HUES48 (cell line): Measurements from ENCODE around the gene ANKRD55.
"Not testable (repeated sequence)": the region's sequence is repeated elsewhere in the genome, so short reads cannot be mapped to it uniquely, and the experiment has no call there.

ENCODE experiments used
- H3K27ac ChIP-seq: one replicate; pipeline ENCODE4 v1.7.0; 2013; ENCODE audit warnings: low read depth, low read length, inconsistent platforms
- H3K27me3 ChIP-seq: 2 replicates; pipeline ENCODE4 v1.6.1; 2013; ENCODE audit warnings: mild to moderate bottlenecking, low read length; ENCODE audit not compliant: control insufficient read depth, insufficient read depth
- H3K36me3 ChIP-seq: 2 replicates; pipeline ENCODE4 v1.6.1; 2013; ENCODE audit warnings: low read length; ENCODE audit not compliant: control insufficient read depth, insufficient read depth
- H3K4me1 ChIP-seq: 2 replicates; pipeline ENCODE4 v1.6.1; 2013; ENCODE audit warnings: mild to moderate bottlenecking, low read length; ENCODE audit not compliant: control insufficient read depth, insufficient read depth
- H3K4me3 ChIP-seq: 2 replicates; pipeline ENCODE4 v1.5.1; 2013; ENCODE audit warnings: mild to moderate bottlenecking, low read depth, low read length
- H3K9ac ChIP-seq: 2 replicates; pipeline ENCODE4 v1.6.1; 2013; ENCODE audit warnings: mild to moderate bottlenecking, low read depth, low read length, moderate library complexity
- H3K9me3 ChIP-seq: 2 replicates; pipeline ENCODE4 v1.6.1; 2013; ENCODE audit warnings: low read length; ENCODE audit not compliant: control insufficient read depth, insufficient read depth

Gene ANKRD55

GRCh38 chr5:56206126-56206910 lies 26.8 kb downstream of the ANKRD55 start:
- no peaks in the 10 kb centered on the region for H3K4me1 ChIP-seq

GRCh38 chr5:56203936-56204335 lies 29.2 kb downstream of the ANKRD55 start:
- not testable (repeated sequence) for H3K4me1 ChIP-seq, H3K9me3 ChIP-seq, H3K27ac ChIP-seq, H3K27me3 ChIP-seq, H3K36me3 ChIP-seq, H3K9ac ChIP-seq, H3K4me3 ChIP-seq

More at GRCh38 chr5:56206126-56206910, 26.8 kb downstream of the ANKRD55 start:
- H3K9ac ChIP-seq = no peak overlapping the region
- H3K9me3 ChIP-seq = no peaks in the 10 kb centered on the region
- no peaks in the 10 kb centered on the region for H3K36me3 ChIP-seq
- no peak overlapping the region for H3K27ac ChIP-seq
- no peak overlapping the region for H3K4me3 ChIP-seq
- no peaks in the 10 kb centered on the region for H3K27me3 ChIP-seq

DNA sequence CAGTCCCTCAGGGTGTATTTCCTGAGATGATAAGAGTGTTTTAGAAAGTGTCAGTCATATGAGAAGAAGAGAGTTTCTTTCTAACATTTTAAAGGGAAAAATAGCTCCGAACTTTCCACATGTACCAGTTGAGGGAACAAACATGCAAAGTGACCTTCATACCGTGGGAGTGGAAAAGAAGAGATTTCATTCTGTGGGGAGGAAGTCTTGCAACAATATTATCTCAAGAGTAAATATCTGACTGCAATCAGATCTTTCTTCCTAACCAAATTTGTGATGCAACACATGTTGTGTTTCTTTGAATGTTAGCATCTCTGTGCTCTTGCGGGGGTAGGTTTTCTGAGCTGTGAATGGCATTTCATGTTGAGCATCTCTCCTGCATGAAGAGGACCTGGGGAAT lies 30.6 kb downstream of the ANKRD55 start:
- H3K9me3 ChIP-seq = no peaks in the 10 kb centered on the region
- no peak overlapping the region for H3K9ac ChIP-seq
- no peaks in the 10 kb centered on the region for H3K36me3 ChIP-seq
- H3K27me3 ChIP-seq = no peaks in the 10 kb centered on the region
- no peak overlapping the region for H3K4me3 ChIP-seq
- H3K4me1 ChIP-seq = no peaks in the 10 kb centered on the region
- H3K27ac ChIP-seq = no peak overlapping the region

DNA sequence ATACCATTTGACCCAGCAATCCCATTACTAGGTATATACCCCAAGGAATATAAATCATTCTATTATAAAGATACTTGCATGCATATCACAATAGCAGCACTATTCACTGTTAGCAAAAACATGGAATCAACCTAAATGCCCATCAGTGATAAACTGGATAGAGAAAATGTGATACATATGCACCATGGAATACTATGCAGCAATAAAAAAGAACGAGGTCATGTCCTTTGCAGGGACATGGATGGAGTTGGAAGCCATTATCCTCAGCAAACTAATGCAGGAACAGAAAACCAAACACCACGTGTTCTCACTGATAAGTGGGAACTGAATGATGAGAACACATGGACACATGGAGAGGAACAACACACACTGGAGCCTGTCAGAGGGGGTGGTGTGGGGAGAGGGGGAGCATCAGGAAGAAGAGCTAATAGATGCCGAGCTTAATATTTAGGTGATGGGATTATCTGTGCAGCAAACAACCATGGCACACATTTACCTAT lies 31.3 kb downstream of the ANKRD55 start:
- not testable (repeated sequence) for H3K27ac ChIP-seq, H3K4me1 ChIP-seq, H3K27me3 ChIP-seq, H3K4me3 ChIP-seq, H3K9me3 ChIP-seq, H3K9ac ChIP-seq, H3K36me3 ChIP-seq

- H3K36me3 ChIP-seq = no peaks in the 10 kb centered on the region
- H3K27ac ChIP-seq = no peak overlapping the region
- no peaks in the 10 kb centered on the region for H3K27me3 ChIP-seq
- no peak overlapping the region for H3K4me3 ChIP-seq
- H3K4me1 ChIP-seq = no peaks in the 10 kb centered on the region
- no peaks in the 10 kb centered on the region for H3K9me3 ChIP-seq
- no peak overlapping the region for H3K9ac ChIP-seq
These were observed 32.0 kb downstream of the ANKRD55 start for GRCh38 chr5:56200971-56201666.

DNA sequence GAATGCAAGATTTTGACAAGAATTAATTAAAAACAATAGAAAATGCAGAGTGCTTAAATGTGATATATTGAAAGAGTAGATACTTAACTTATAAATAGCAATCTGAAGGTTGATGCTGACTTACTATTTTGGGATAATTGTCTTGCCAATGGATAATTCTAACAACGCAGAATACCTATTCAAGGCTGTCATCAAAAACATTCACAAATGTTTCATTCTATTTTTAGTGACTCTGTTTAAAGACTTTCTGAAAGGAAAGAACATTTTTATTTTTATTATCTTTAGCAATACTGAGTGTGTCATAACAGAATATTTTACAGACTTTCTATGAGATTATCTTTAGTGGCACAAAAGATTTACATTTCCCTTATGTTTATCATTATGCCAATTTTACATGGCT lies 38.1 kb downstream of the ANKRD55 start:
- Histone ChIP-seq H3K27me3 (no peaks in the 10 kb centered on the region), H3K4me3 (no peak overlapping the region), H3K9ac (no peak overlapping the region), H3K9me3 (no peaks in the 10 kb centered on the region), H3K36me3 (no peaks in the 10 kb centered on the region), H3K4me1 (0 out of 2 replicates have a peak, but pooled peaks cover 4% of the 10 kb centered on the region), H3K27ac (no peak overlapping the region)

- Histone ChIP-seq H3K36me3 (no peaks in the 10 kb centered on the region), H3K4me1 (0 out of 2 replicates have a peak, but pooled peaks cover 4% of the 10 kb centered on the region), H3K9me3 (no peaks in the 10 kb centered on the region), H3K4me3 (no peak overlapping the region), H3K27me3 (no peaks in the 10 kb centered on the region), H3K9ac (no peak overlapping the region), H3K27ac (no peak overlapping the region)
These were observed 40.9 kb downstream of the ANKRD55 start for GRCh38 chr5:56192246-56192645.

- Histone ChIP-seq H3K27ac (no peak overlapping the region), H3K9me3 (no peaks in the 10 kb centered on the region), H3K9ac (no peak overlapping the region), H3K4me1 (0 out of 2 replicates have a peak, but pooled peaks cover 4% of the 10 kb centered on the region), H3K27me3 (no peaks in the 10 kb centered on the region), H3K36me3 (no peaks in the 10 kb centered on the region), H3K4me3 (no peak overlapping the region)
These were observed 41.5 kb downstream of the ANKRD55 start for GRCh38 chr5:56191656-56192055.

- Histone ChIP-seq H3K27ac (no peak overlapping the region), H3K36me3 (no peaks in the 10 kb centered on the region), H3K9me3 (no peaks in the 10 kb centered on the region), H3K4me1 (0 out of 2 replicates have a peak, but pooled peaks cover 4% of the 10 kb centered on the region), H3K27me3 (no peaks in the 10 kb centered on the region), H3K4me3 (no peak overlapping the region), H3K9ac (no peak overlapping the region)
These were observed 42.6 kb downstream of the ANKRD55 start for GRCh38 chr5:56190497-56190896.

DNA sequence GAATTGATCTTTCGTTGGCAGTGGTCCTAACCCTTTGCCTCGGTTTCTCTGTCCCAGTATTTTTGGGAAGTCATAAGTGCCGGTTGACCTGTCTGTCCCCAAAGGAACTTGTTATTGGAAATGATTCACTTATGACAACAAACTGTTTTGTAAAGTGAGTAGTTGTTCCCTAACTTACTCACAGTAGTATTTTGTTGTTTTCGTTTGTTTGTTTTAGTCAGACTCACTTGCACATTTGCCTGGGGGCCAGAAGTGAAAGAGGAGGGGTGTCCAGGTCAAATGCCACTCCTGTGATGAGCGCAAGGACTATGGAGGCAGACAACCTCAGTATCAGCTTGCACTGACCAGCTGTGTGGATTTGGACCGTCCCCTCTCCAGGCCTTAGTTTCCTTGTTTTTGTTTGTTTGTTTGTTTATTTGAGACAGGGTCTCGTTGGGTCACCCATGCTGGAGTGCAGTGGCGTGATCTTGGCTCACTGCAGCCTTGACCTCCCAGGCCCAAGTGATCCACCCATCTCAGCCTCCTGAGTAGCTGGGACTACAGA lies 47.3 kb downstream of the ANKRD55 start:
- Histone ChIP-seq H3K27ac (no peak overlapping the region), H3K27me3 (no peaks in the 10 kb centered on the region), H3K36me3 (no peaks in the 10 kb centered on the region), H3K4me3 (no peak overlapping the region), H3K9ac (no peak overlapping the region), H3K9me3 (no peaks in the 10 kb centered on the region), H3K4me1 (no peaks in the 10 kb centered on the region)

GRCh38 chr5:56183506-56183905 lies 49.6 kb downstream of the ANKRD55 start:
- H3K4me3 ChIP-seq = no peak overlapping the region
- no peak overlapping the region for H3K9ac ChIP-seq
- no peak overlapping the region for H3K27ac ChIP-seq
- no peaks in the 10 kb centered on the region for H3K27me3 ChIP-seq
- no peaks in the 10 kb centered on the region for H3K4me1 ChIP-seq
- H3K9me3 ChIP-seq = no peaks in the 10 kb centered on the region
- H3K36me3 ChIP-seq = no peaks in the 10 kb centered on the region
